Measurements from ENCODE around the gene TMEM178B.

DNA sequence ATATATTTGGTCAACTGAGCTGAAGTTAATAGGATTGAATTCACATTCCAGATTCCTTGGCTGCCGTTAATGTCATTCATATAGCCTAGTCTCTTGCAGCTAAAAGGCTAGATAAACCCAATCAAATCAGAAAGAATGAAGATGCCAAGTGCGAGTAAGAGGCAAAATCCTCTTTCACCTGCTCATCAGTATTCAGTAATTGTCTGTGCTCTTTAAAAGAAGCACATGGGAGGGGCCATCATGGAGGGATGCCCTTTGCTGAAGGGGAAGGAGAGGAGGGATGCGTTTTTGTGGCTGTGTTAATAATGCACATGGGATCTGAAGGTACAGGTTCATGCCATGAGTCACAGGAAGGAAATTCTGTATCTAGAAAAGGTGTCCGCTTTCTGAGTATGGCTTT, 232.2 kb downstream of the TMEM178B start:
- no peak for TF ChIP-seq CTCF (conservative IDR thresholded peaks at IDR 0.05)
- TF ChIP-seq EZH2 (IDR thresholded peaks at IDR 0.05; ENCODE audit: low read depth) = no peak

Measured in PC-9 (cell line).